GM19455 (cell line): Measurements from ENCODE around the gene GAB2.
"Not testable (repeated sequence)": the region's sequence is repeated elsewhere in the genome, so short reads cannot be mapped to it uniquely, and the experiment has no call there.

Experiments used
- ATAC-seq: cut with Tn5 transposase; IDR thresholded peaks from one replicate; pipeline ENCODE4 v1.9.1; 2021; ENCODE audit not compliant: unreplicated experiment

Gene GAB2

DNA sequence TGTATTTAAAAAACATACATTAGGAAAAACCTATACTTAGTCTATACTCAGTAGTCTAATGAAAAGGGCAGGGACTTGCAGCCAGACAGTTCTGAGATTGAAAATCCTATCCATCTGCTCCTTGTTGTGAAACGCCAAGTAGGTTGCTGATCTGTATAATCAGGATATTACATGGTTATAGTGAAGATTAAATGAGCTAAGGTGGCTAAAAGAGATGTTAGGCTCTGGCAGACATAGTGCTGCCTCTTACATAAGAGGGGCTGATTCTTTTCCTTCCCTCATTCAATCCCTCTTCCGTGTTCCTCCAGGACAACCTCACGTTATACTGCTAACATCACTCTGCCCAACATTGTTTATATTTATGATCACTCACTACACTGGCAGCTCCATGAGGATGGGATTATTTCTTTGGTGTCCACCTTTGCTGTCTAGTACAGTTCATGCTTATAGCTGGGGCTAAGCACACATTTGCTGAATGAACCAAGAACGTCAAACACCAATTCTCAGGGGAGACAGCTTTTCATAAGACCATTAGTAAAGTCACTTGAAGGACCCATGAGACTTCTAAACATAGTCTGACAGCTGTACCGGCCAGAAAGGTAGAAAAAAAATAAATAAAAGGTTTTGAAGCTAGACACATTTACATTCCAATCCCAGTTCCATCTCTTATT lies 46.3 kb downstream of the GAB2 start:
- ATAC-seq = no peak

DNA sequence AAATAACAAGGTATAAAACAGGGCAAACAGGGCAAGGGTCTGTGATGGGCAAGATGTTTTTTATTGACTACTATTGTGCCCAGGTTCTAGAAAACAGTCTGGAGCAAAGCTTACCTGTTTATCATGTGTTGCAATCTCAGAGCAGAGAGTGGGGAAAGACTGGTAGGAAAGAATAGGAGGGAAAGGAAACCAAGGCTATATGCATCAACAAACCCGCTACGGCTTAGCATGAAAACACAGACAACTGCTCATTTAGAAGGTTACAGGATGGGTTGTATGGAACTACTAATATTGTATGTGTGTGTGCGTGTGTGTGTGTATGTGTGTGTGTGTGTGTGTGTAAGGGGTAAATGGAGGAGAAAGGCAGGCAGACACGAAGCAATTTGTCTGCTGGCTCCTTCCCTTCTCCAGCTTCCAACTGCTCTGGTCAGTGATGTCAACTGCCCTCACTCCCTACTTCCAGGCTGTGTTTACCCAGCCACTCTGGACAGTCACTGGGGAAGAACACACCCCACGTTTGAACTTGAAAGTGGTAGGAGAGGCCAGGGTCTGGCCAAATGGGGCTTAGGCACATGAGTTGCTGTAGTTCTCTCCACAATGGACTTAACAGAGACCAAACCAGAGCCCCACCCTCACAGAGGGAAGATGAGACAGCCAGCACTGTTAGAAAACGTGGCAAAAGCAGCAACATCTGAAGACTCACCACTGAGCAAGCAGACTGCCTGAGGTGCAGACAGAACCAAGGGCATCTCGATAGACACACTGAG lies 47.0 kb downstream of the GAB2 start:
- ATAC-seq = no peak

DNA sequence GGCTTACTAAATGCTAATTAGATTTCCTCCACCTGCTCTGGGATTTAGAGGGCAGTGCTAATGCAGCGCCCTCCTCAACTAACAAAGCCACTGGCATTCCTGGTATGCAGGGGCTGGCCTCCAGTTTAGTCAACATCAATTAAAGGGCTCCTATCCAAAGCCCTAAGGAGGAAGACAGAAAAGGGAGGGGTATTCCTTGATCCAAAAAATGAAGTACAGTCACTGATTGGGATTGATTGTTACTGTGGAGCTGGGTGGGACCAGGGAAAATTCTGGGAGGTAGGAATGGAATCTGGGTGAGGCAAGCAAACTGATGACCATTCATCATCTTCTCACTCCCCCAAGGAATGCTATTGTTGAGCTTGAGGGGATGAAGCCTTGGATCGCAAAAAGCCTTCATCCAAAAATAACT lies 52.2 kb downstream of the GAB2 start:
- ATAC-seq = no peak

DNA sequence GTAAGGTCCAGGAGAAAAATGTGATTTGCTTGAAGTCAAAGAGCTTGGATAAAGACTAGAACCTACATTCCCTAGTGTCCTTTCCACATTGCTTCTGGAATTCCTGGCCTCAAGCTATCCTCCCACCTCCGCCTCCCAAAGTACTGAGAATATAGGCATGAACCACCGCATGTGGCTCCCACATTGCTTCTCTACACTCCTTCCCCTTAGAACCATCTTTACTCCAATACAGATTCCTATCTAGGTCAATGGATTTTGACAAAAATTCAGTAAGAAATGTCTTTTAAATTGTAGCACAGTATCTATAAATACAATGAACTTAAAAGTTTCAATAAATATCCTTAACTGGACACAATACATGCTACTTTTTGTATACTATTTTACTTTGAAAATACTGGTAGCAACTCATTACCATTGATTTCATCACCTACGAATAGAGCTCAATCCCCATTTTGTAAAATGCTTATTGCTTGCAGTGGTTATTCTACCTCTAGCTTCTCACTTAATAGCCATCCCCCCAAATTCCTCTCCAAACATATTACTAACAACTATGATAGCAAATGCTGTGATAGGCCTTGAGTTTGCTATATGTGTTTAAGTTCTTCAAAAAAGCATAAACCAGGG lies 53.4 kb downstream of the GAB2 start:
- no peak for ATAC-seq

DNA sequence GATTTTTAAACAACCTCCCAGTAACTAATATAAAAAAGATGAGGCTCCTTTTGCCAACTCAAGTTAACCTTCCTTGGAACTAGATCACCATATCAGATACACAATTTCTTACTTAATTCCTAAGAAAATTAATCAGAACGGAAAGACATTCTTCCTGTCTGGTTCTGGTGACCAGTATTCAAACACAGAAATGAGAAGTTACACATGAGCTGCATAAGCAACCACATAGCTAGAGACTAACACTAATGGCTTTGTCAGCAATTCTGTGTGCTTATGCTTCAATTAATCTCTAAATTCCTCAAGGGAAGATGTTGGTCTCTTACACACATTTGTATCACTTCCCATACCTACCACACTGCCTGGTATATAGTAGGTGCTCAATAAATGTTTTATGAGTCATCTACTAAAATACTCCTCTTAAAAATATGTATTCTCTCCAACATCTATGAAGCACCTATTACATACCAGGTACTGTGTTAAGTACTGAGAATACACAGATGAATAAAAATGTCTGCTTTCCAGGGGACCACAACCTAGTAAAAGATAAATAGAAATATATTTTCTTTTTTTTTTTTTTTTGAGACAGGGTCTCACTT lies 54.5 kb downstream of the GAB2 start:
- no peak for ATAC-seq

DNA sequence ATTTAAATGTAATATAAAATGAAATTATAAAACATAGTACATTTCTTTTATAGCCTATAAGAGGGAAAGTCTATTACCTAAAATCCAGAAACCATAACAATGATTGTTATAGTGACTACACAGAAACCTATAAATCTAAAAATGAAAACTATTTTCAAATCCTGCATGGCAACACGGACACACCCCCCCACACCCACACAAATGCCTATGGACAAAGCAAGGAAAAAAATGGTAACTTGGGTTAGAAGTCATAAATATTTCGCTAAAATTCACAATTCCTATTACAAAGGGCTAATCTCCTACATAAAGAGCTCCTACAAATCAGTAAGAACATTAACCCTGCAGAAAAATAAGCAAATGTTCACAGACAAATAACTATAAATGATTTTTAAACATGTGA lies 56.4 kb downstream of the GAB2 start:
- no peak for ATAC-seq

DNA sequence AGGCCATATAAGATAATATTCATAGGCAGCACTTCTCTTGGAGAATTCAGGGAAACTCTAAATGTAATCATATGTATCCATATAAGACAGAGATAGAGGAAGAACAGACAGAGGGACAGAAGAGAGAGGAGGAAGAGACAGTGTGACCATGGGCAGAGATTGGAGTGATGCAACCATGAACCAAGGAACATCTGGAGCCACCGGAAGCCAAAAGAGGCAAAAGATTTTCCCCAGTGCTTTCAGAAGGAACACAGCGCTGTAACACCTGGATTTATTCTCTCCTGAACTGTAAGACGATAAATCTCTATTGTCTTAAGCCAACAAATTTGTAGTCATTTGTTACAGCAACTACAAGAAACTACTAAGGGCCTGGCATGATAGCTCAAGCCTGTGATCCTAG lies 57.7 kb downstream of the GAB2 start:
- ATAC-seq = no peak

DNA sequence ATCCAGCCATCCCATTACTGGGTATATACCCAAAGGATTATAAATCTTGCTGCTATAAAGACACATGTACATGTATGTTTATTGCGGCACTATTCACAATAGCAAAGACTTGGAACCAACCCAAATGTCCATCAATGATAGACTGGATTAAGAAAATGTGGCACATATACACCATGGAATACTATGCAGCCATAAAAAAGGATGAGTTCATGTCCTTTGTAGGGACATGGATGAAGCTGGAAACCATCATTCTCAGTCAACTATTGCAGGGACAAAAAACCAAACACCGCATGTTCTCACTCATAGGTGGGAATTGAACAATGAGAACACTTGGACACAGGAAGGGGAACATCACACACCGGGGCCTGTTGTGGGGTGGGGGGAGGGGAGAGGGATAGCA lies 59.7 kb downstream of the GAB2 start:
- ATAC-seq = not testable (repeated sequence)

DNA sequence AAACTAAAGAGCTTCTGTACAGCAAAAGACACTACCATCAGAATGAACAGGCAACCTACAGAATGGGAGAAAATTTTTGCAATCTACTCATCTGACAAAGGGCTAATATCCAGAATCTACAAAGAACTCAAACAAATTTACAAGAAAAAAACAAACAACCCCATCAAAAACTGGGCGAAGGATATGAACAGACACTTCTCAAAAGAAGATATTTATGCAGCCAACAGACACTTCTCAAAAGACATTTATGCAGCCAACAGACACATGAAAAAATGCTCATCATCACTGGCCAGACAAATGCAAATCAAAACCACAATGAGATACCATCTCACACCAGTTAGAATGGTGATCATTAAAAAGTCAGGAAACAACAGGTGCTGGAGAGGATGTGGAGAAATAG lies 60.2 kb downstream of the GAB2 start:
- ATAC-seq = not testable (repeated sequence)

DNA sequence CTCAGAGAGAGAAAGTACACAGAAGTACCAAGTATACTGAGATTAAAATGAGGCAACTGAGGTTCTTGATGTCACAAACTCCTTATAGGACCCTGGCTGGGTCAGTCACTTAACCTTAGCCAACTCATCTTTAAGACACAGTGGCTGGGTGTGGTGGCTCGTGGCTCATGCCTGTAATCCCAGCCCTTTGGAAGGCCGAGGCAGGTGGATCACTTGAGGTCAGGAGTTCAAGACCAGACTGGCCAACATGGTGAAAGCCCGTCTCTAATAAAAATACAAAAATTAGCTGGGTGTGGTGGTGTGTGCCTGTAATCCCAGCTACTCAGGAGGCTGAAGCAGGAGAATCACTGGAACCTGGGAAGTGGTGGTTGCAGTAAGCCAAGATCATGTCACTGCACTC lies 61.9 kb downstream of the GAB2 start:
- ATAC-seq = not testable (repeated sequence)

DNA sequence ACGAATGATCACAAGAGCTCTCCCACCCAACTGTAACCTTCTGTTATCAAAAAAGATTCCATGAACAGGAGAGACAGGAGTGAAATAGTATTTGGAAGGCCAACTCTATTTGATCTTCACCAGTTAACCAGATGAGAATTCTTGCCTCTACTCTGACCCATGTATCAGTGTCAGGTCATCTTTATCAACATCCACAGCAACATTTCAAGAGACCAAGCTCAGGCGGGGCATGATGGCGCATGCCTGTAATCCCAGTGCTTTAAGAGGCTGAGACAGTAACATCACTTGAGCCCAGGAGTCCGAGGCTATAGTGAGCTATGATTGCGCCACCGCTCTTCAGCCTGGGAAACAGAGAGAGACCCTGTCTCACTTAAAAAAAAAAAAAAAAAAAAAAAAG lies 62.3 kb downstream of the GAB2 start:
- ATAC-seq = no peak

DNA sequence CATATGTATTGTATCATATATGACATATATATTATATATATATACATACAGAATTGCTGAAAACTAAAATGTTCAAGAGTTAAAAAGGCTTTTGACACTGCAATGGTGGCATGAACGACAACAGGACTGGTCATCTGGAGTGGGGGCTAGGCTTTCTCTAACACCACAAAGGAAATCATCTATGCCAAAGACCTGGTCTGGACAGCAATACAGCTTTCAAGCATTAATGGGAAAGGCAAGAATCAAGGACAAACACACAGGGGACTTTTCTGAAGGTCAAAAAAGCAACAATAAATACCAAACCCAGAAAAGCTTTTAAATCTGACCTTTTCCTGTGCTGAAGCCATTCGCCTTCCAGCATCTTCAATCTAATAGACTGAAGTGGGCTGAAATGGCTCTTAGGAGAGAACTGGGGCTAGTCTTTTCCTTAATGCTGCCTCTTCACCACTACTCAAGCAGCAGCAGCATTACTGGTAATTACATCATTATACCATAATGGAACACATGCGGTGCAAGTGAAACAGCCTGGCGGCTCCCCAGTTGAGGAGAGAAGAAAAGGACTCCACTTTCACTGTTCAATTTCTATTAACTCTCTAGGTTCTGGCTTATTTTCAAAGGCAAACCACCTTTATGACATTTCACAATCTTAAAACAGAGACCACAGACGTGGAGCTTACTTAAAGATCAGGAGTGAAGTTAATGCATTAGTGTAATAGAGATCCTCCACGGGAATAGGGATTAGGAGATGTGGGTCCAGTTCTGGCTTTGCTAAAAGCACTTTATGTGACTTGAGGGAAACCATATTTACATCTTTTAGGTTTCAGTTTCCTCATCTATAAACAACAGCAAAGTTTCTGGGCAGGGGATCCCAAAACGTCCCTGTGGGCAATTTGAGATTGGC lies 63.0 kb downstream of the GAB2 start:
- ATAC-seq = no peak

DNA sequence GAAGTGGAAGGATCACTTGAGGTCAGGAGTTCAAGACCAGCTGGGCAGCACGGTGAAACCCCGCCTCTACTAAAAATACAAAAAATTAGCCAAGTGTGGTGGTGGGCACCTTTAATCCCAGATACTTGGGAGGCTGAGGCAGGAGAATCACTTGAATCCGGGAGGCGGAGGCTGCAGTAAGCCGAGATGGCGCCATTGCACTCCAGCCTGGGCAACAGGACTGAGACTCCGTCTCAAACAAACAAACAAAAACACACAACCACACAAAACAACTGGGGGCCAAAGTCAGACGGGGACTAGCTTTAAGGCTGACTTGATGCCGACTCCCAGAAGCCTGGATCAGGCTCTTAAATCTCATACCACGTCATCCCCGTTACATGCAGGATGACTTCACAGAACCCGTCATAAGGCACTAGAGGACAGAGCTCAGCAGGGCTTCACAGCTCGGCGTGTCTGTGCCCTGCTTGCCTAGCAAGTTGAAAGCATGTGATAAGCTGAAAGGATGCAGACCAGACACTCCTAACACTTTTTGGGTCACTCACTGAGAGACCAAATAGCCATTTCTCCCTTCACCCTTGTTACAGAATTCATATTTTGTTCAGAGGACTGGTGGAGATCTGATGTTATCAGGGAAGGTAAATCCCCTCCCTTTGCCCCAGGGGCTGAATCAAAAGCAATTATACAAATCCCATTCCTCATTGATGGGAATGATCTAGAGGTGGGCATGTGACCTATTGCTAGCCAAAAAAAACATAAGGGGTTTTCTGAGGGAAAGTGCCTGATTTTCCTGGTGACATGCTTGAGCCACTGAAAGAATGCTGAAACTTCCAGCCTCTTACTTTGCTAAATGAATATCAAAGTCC lies 65.4 kb downstream of the GAB2 start:
- ATAC-seq = no peak

DNA sequence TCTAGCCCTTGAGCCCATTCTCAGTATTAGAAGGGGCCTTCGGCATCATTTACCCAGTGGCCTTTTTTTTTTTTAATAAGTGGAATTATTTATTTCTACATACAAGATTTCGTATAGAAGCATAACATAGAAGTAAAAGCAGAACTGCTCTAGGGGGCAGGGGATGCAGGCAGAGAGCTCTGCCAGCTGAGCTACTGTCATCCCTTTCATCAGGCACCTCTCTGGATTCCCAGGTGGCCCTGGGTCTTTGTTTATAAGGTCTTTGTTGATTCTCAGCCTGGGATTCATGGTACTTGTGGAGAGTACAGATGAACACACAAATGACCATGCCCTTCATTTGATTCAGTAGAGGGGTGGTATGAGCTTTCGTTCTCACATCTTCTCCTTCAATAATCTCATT lies 66.4 kb downstream of the GAB2 start:
- no peak for ATAC-seq

DNA sequence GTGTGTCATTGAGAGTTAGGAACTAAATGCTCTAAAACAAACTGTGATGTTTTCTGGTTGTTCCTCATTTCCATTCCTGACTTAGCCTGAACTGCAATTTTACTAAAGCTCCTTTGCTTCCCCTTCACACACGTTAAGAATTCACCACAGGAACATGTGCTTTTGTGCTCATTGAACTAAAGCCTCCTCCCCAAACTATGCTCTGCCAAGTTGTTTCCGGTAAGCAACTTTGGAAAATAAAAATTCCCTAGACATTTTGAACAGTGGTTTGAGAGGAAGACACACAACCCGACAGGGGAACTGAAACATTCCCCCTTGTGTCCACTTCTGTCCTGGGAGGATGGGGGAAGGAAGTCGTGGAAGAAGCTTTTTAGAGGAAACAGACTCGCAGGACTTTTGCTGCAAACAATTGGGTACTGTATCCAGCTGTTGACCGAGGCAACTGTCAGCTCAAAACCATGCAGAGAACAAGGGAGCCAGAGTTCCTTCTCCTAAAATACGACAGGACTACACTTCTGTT lies 66.9 kb downstream of the GAB2 start:
- no peak for ATAC-seq

DNA sequence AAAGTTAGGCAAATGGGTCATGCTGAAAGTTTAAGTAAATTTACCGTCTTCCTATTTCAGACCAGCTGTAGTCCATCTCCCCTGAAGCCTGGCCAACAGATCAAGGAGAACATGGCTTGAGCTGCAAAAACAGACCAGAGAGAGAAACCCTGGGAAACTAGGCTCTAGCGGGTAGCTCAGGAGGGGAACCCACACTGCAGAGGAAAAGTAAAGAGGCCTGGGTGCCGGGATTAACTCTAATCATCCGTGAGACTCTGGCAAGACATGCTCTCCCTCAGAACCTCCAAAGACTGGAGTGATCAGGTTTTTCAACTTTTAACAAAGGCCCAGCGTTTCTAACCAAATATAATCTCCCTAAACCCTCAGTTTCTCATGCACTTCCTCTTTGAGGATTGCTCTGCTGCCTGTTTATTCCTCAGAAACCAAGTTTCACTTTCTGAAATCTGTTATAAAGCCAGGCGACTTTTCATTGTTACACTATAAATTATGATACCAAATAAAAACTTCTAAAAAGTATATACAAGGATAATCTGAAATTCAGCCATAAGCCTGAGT lies 67.5 kb downstream of the GAB2 start:
- no peak for ATAC-seq

DNA sequence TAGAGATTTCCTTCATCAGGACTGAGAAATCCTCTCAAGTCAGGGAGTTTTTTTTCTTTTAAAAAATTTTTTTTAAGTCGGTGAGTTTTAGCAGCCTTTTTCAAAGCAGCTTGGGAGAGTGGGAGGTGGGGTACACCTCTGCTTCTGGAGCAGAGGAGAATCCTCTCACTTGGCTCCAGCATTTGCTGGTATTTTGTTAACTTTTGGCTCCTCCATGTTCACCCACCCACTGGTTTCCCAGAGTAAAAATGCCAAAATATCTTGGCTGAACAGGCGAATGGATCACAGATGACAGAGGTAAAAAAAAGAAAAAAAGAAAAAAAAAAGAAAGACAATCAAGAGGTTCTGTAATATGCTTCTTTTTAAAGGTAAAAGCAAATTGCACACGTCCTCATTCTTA lies 68.0 kb downstream of the GAB2 start:
- ATAC-seq = no peak

DNA sequence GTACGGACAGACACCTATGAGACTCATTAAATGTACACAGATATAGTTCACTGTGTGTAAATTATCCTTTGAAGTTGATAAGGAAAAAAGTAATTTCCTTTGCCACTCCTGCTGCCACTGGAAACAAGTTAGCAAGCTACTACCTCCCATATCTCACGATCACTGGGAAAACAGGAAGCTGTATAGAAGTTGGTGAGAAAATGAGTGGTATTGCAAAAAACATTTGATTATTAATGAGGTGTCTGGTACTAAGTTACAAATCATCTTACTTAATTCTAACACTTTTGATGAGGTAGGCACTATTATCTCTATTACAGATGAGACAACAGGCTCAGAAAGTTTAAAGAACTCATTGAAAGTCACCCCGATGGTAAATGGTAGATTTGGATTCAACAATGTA lies 68.5 kb downstream of the GAB2 start:
- ATAC-seq = no peak

DNA sequence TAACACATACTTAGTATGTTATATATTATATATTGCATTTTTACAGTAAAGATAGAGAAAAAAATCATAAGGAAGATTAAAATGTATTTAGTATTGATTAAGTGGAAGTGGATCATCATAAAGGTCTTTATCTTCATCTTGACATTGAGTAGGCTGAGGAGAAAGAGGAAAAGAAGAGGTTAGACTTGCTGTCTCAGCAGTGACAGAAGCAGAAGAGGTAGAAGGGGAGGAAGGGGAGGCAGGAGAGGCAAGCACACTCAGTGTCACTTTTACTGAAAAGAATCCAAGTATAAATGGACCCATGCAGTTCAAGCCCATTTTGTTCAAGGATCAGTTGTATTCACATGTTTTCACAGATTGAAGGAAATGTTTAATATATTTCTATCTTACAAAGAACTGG lies 69.7 kb downstream of the GAB2 start:
- no peak for ATAC-seq
